NCI-H345 (cell line): ENCODE results near the gene POLR2H.

Experiments
- DNase-seq: peaks from one replicate; lab custom pipeline; 2025; lab: John Stamatoyannopoulos, UW

The POLR2H gene

DNA sequence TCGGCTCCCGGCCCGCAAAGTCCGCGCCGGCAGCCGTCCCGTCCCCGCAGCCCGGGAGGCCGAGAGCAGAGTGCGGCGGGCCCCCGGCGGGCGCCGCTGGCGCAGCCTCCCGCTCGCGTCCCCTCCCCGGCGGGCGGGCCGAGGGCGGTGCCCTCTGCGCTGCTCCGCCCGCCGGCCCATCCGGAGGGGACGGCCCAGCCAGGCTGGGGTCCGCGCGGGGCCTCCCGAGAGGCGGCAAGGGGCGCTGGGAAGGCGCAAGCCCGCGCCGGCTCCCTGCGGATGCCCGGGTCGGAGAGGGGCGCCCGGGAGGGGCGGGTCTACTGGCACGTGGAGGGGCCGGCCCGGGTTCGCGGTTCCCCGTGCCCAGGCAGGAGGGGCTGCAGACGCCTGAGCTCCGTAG, at the start of gene POLR2H, which contains the start of gene CLCN2:
POLR2H (plus strand) TSS at position 179 of the 400 bp plus-strand sequence. CDS start 1,783 bp downstream, outside the sequence.
CLCN2 (minus strand) TSS at position 74 of the 400 bp plus-strand sequence. CDS start 126 bp downstream, outside the sequence.
- peak; percentile 77 for DNase-seq

DNA sequence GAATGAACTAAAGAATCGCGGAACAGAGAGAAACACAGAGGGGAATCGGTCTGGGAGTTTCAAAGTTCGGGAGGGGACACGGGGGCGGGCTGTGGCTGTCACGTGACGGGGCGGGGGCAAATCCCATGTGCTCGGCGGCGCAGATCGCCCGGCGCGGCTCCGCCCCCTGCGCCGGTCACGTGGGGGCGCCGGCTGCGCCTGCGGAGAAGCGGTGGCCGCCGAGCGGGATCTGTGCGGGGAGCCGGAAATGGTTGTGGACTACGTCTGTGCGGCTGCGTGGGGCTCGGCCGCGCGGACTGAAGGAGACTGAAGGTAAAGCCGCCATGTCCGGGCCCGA, 47.2 kb upstream of the POLR2H start, which contains the start of gene EIF4G1:
EIF4G1 (plus strand) TSS at position 244 of the 337 bp plus-strand sequence. CDS start 1,191 bp downstream, outside the sequence.
- peak; percentile 97 for DNase-seq

DNA sequence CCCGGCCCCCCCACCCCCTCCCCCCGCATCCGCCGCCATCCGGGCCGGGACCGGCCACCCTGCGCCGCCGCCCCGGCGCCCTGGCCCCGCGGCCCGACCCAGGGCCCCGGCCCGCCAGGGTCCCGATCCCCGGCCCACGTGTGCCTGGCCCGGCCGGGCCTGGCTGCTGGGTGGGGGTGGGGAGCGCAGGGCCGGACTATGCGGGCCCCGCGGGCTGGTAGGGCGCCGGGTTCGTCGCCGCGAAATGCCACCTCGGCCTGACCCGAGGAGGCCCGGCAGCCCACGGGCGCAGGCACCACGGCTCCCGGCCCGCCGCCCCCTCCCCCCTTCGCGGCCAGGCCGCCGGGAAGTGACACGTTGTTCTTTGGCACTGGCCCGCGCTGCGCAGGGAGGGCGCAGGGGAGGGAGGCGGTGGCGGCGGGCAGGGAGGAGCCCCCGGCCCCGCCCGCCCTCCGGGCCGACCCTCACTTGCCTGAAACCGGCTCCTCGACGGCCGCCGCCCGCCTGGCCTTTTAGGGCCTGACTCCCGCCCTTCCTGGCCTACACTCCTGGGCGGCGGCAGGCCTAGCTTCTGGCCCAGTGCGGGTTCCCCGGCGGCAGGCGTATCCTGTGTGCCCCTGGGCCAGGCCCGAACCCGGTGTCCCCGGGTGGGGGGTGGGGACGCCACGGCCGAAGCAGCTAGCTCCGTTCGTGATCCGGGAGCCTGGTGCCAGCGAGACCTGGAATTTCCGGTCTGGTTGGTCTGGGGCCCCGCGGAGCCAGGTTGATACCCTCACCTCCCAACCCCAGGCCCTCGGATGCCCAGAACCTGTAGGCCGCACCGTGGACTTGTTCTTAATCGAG, 46.6 kb upstream of the POLR2H start:
- DNase-seq = peak; percentile 43

DNA sequence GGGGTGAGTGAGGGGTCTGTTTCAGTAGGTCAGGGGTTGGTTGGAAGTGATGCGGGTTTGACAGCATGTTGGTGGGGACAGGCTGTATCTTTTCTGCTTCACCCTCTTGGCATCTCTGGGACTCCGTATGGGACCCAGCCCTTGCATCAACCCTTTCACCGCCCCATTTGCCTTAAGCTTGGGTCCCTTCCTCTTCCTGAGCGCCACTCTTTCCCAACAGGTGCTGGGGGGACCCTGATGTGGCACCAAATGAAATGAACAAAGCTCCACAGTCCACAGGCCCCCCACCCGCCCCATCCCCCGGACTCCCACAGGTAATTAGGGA, 46.0 kb upstream of the POLR2H start:
- no peak for DNase-seq

DNA sequence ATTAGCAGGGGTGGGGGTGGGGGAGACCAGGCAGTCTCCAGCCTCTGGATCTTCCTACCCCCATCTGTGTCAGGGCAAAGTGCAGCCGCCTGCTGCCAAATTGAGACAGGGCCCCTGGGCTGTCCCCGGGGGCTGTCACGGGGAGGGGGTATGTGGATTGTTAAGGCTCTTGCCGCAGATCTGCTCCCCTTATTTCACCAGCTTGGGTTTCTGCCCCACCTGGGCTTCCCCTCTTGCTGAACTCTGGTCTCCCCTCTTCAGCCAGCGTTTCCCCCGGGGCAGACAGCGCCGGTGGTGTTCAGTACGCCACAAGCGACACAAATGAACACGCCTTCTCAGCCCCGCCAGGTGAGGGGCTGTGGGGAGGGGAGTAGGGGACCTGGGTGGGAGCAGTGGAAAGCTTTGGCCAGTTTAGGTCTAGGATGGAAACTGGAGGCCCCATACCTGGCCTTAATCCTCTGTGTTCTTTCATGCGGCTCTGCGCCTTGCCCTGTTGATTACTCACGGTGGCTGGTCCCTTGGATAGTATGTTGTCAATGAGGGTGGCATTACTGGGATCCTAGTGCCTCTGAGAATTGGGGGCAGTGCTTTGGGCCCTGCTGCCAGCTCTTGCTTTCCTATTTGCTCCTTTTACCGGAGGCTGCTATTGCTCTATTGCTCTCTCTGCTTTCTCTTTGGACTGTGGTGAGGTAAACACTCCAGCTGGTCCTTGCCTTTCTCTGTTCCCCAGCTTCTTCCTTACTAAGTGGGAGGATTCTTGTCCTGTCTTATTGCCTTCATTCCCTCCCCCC, 45.4 kb upstream of the POLR2H start:
- no peak for DNase-seq

DNA sequence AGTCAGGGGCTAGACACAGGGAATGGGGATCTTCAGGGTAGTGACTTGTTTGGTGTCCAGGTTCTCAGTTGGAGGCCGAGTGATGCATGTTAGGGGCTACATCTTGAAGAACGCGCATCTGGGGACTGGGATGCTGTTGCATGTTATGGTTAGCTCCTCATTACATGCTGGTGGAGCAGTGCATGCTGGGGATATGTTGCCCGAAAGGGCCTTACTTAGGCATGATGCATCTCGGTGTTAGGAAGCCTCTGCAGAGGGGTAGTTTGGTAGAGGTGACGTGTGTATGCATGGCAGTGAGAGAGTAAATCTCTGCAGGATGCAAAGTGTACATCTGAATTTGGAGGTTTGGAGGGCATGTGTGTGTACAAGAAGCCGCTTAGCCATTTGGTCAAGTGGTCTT, 44.7 kb upstream of the POLR2H start:
- no peak for DNase-seq

DNA sequence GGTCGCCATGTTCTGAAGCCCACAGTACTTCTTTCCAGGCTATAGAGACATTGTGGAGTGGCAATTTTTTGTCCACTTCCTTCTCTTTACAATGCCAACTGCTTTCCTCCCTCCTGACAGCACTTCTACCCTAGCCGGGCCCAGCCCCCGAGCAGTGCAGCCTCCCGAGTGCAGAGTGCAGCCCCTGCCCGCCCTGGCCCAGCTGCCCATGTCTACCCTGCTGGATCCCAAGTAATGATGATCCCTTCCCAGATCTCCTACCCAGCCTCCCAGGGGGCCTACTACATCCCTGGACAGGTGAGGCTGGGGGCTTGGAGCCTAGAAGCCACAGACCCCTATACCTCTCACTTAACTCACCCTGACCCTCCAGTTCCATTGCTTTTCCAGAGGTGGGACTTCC, 44.3 kb upstream of the POLR2H start:
- DNase-seq = no peak

DNA sequence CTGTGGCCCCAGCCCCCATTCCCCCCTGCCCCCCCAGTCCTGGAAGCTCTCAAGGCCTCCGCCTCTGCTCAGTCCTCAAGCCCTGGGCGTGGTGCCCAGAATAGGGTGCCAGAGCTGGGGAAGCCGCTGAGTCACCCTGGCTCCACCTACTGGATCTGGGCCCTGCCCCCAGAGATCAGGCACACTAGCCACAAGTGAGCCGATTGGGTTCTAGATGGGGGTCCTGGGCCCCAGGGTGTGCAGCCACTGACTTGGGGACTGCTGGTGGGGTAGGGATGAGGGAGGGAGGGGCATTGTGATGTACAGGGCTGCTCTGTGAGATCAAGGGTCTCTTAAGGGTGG, 41.4 kb upstream of the POLR2H start:
- DNase-seq = peak; percentile 71

DNA sequence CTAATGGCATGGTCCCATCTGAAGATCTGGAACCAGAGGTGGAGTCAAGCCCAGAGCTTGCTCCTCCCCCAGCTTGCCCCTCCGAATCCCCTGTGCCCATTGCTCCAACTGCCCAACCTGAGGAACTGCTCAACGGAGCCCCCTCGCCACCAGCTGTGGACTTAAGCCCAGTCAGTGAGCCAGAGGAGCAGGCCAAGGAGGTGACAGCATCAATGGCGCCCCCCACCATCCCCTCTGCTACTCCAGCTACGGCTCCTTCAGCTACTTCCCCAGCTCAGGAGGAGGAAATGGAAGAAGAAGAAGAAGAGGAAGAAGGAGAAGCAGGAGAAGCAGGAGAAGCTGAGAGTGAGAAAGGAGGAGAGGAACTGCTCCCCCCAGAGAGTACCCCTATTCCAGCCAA, 39.8 kb upstream of the POLR2H start:
- no peak for DNase-seq

DNA sequence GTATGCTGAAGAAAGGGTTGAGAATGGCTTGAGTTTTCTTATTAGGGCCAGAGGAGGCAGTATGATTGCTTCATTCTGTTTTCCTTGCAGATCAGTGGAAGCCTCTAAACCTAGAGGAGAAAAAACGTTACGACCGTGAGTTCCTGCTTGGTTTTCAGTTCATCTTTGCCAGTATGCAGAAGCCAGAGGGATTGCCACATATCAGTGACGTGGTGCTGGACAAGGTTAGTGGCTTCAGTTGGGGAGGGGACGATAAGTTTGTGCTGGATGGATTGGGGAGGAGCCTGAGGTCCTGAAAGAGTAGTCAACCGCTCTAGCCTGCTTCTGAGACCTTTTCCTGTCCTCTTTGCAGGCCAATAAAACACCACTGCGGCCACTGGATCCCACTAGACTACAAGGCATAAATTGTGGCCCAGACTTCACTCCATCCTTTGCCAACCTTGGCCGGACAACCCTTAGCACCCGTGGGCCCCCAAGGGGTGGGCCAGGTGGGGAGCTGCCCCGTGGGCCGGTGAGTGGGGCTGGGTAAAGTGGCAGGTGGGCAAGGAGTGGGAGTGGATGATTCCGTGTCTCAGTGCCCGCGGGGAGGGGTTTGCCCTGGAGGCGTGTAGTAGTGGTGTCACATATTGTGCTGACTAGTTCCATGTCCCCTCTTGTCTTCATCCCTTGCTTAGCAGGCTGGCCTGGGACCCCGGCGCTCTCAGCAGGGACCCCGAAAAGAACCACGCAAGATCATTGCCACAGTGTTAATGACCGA, 38.6 kb upstream of the POLR2H start:
- no peak for DNase-seq

DNA sequence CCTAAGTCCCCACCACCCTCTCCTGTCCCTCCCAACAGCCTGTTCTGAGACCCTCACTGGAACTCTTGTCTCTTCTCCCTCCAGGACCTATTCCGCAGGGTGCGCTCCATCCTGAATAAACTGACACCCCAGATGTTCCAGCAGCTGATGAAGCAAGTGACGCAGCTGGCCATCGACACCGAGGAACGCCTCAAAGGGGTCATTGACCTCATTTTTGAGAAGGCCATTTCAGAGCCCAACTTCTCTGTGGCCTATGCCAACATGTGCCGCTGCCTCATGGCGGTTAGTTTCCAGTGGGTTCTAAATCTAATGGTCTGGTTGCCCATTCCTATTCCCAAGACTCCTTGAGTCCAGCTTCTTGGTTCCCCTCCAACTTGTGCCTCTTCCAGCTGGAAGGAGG, 37.8 kb upstream of the POLR2H start:
- no peak for DNase-seq

DNA sequence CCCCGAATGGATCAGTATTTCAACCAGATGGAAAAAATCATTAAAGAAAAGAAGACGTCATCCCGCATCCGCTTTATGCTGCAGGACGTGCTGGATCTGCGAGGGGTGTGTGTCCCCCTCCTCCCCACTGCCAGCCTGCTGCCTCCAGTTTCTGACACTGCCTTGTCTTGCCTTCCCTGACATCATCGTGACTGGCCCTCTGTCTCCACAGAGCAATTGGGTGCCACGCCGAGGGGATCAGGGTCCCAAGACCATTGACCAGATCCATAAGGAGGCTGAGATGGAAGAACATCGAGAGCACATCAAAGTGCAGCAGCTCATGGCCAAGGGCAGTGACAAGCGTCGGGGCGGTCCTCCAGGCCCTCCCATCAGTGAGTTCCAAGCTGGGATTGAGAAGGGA, 36.2 kb upstream of the POLR2H start:
- DNase-seq = no peak

DNA sequence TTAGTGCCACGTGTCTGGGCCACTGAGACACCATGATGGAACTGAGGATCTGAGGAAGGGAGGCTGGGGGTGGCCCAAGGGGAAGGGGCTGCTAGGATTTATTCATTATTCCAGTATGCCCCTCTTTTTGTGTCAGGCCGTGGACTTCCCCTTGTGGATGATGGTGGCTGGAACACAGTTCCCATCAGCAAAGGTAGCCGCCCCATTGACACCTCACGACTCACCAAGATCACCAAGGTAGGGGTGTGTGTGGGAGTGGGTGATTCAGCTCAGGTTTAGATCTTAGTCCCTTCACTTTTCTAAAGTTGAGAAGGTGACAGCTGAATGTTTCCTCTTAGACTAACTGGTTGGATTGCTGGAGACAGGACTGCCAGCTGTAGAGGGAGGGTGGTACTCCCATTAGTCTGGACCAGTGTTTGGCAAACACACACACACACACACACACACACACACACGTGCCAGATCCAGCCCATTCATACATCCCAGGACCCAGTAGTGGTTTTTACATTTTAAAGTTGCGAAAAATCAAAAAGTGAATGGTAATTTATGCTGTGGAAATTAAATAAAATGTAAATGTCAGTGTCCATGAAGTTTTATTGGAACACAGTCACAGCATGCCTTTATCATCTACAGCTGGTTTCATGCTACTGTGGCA, 35.7 kb upstream of the POLR2H start:
- DNase-seq = no peak

DNA sequence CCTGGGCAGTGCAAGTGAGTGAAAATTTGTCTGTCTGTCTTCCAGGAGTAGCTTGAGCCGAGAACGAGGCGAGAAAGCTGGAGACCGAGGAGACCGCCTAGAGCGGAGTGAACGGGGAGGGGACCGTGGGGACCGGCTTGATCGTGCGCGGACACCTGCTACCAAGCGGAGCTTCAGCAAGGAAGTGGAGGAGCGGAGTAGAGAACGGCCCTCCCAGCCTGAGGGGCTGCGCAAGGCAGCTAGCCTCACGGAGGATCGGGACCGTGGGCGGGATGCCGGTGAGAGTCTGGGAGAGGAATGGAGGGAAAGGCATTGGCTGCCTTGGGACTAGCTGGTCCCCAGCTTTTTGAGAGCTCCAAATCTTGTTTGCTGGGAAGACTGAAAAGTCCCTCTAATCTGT, 34.3 kb upstream of the POLR2H start:
- no peak for DNase-seq

DNA sequence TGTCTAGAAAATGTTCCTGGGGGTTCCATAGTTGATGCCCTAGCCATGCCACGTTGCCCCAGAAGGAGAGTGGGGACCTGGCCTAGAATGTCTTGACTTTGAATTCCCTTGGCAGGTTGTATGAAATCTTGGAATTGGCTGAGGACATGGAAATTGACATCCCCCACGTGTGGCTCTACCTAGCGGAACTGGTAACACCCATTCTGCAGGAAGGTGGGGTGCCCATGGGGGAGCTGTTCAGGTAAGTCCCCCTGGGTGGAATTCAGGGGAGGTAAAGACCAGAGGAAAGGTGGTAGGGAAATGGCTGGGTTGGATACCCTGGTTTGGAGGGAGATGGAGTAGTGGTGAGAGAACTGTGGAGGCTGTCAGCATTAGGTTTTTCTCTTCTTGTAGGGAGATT, 33.0 kb upstream of the POLR2H start:
- DNase-seq = no peak

DNA sequence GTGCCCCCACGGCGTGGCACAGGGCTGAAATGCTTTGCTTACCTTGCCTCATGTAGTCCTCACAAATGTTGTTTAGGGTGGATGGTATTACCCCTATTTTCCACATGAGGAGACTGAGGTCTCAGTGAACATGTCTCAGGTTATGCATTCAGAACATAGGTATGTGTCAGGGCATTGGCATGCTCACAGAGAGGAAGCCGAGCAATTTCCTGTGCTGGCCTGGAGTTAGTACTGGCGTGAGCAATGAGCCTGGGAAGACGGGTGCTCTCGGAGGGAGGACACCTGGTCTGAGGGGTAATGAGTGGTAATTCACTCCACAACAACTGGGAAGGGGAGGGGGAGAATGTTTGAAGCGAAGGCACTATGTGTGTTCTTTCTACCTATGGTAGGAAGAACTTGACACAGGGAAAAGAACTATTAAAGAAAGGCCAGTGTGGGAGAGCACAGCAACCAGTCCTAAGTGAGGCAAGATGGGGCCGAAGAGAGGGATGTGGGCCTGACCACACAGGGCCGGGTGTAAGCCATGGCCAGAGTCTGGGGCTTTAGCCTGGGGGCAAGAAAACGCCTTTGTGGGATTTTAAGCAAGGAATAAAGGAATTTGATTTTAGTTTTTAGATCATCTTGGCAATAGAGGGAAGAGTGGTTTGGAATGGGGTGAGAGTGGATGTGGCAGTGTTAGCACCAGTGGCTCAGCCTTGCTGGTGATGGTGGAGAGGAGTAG, 29.0 kb upstream of the POLR2H start:
- DNase-seq = no peak

DNA sequence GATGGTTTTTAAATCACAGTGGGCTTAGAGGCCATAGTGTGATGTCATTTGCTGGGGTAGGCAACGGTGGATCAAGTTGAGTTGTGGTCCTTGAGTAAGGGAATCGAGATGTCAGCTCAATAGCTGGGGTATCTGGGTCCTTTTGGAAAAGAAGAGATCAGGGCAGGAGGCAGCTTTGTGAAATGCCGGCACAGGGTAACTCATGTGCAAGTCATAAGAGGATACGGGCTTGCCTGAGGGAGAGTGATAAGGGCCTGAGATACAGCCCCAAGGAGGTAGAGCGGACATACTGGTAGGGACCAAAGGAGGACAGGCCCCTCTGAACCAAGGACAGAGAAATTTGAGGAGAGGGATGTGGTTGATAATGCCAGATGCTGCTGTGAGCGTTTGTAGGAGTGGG, 28.3 kb upstream of the POLR2H start:
- DNase-seq = no peak

DNA sequence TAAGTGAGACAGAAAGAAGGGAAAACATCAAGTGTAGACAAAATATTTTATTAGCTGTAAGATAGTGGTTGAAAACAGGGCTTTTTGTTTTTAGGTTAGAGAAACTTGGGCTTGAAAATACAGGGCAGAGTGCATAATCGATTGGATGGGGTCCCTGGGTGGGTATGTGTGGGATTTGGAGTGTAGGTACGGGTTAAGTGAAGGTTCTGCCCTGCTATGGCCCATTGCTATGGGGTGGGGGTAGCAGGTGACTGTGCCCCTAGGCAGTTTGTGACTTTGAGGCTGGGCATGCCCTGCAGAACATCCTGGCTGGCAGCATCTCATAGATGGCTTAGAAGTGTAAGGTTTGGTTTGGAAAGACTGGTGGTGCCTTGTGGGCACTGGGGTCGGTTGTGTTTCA, 27.8 kb upstream of the POLR2H start:
- no peak for DNase-seq

DNA sequence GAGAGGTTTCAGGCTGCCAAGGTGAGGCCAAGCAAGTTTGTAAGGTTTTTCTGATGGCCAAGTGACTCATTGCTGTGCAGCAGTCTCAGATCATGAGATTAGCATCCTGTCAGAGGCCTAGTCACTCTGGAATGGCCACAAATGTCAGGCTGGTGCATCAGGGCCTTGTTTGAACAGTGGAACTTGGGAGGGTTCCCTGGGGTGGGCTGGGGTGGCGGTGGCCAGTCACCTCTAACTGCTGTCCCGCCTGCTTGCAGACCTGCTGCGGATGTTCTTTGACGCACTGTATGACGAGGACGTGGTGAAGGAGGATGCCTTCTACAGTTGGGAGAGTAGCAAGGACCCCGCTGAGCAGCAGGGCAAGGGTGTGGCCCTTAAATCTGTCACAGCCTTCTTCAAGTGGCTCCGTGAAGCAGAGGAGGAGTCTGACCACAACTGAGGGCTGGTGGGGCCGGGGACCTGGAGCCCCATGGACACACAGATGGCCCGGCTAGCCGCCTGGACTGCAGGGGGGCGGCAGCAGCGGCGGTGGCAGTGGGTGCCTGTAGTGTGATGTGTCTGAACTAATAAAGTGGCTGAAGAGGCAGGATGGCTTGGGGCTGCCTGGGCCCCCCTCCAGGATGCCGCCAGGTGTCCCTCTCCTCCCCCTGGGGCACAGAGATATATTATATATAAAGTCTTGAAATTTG, 26.9 kb upstream of the POLR2H start:
- DNase-seq = no peak

DNA sequence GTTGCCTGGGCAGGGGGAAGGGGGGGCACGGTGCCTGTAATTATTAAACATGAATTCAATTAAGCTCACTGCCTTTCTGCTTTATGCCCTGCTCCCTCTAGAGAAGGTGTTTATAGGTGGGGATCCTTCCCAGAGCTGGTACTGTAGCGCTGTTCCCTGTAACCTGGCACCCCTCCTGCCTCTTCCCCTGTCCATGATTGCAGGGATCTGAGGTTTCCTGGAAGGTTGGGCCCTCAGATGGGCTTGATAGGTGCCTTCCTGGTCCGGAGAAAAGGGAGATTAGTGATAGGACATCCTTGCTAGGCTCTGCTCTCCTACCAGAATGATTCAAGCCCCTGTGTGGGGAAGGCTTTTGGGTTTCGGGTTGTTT, 26.2 kb upstream of the POLR2H start:
- no peak for DNase-seq
